Colonic mucosa (tissue), 4 donors: ENCODE measurements around the gene KYAT1. TPM values are rescaled to one million over a fixed set of nuclear protein-coding genes. Genes with fewer than 3 reads are reported as not detected.

ENCODE experiments used
- DNase-seq: peaks from one replicate; pipeline ENCODE4 v3.0.0-alpha.2; 2020
- H3K27ac ChIP-seq: fragments of 200-600 bp; one replicate; pipeline ENCODE4 v1.8.0; 2021
- H3K27me3 ChIP-seq: fragments of 200-600 bp; one replicate; pipeline ENCODE4 v1.8.0; 2021
- H3K36me3 ChIP-seq: fragments of 200-600 bp; one replicate; pipeline ENCODE4 v1.8.0; 2021
- H3K4me1 ChIP-seq: fragments of 200-600 bp; one replicate; pipeline ENCODE4 v1.8.0; 2021; ENCODE audit warnings: mild to moderate bottlenecking
- H3K4me3 ChIP-seq: fragments of 200-600 bp; one replicate; pipeline ENCODE4 v1.8.0; 2021
- H3K9ac ChIP-seq, 2 donors: one replicate each; pipeline ENCODE4 v1.7.0; 2013; ENCODE audit warnings: control low read depth in 2 of 2, low read depth in 2 of 2, low read length in 2 of 2
- H3K9me3 ChIP-seq: fragments of 200-600 bp; one replicate; pipeline ENCODE4 v1.8.0; 2021
- CTCF ChIP-seq: fragments of 200-600 bp; IDR thresholded peaks from one replicate; pipeline ENCODE4 v1.8.0; 2022; ENCODE audit warnings: antibody characterized with exemption, mild to moderate bottlenecking
- intact Hi-C: fragments of 100-400 bp; cut with DNase I; formaldehyde crosslinking; loops from one replicate; pipeline ENCODE4 v1.14.1; 2022
- total RNA-seq, 2 donors: library from RNA; stranded (reverse); fragmentation: NEBNext Ultra II Directional in 1 of 2; extraction: Animal tissue kit (Norgen Biotek cat#: 25700) in 1 of 2; gene quantifications; one replicate each; pipeline ENCODE4 v1.2.1, GENCODE V29; 2021
- donor health status: healthy.
- donor health status: DM: no; HTN: no; CAD: no.
- donor health status: DM: no; HTN: no; CAD: no.

The KYAT1 gene
- total RNA-seq, 2 donors from 2014 or later: 2.0 to 5.1 TPM

DNA sequence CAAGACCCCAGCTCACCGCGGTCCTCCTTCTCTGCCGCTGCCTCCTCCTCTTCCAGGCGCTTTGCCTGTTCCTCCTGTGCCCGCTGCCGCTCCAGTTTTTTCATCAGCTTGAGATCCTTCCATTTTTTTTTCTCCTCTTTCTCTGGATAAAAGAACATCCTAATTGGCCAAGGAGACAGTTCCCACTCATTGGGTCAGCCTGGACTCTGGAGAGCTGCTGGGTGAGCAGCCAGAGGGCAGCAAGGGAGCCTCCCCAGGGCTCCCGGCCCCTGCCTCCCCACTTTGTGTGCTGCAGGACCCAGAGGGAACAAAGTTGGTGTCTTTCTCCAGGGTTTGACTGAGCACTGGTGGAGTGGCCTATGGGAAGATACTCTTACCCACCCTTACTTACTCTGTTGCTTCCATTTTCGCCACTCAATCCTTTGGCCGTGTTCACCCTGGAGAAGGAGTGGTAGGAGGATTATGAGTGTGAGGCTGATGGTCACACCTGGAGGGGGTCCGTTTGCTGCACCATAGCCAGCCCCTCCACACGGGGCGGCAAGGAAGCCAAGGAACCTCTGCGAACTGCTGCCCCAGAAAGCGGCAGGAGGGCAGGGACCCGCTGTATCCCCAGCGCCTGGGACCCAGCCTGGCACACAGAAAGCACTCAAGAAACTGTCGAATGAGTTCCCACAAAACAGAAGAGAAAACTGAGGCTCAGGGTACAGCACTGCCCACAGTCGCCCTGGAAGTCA is 52.9 kb downstream of the KYAT1 start:
- intact Hi-C loops: no loop called here
- Histone ChIP-seq H3K4me1 (peaks cover 6% of the 10 kb centered on the region), H3K9ac (peak overlapping the region; percentile 79 to 86), H3K27ac (peak overlapping the region; percentile 50), H3K27me3 (no peaks in the 10 kb centered on the region), H3K9me3 (no peaks in the 10 kb centered on the region), H3K4me3 (peak overlapping the region; percentile 100), H3K36me3 (peaks cover 4% of the 10 kb centered on the region)
- no peak for DNase-seq
- TF ChIP-seq CTCF: no peak

- Histone ChIP-seq H3K9me3 (no peaks in the 10 kb centered on the region), H3K27me3 (no peaks in the 10 kb centered on the region), H3K36me3 (peaks cover 4% of the 10 kb centered on the region), H3K27ac (no peak overlapping the region), H3K4me3 (no peak overlapping the region), H3K4me1 (peaks cover 6% of the 10 kb centered on the region), H3K9ac (peak overlapping the region in 1 of 2 donors; percentile 86)
- intact Hi-C loops: no loop called here
- DNase-seq: no peak
- TF ChIP-seq CTCF: no peak
Measured at GRCh38 chr9:128828267-128828666, 53.5 kb downstream of the KYAT1 start.

DNA sequence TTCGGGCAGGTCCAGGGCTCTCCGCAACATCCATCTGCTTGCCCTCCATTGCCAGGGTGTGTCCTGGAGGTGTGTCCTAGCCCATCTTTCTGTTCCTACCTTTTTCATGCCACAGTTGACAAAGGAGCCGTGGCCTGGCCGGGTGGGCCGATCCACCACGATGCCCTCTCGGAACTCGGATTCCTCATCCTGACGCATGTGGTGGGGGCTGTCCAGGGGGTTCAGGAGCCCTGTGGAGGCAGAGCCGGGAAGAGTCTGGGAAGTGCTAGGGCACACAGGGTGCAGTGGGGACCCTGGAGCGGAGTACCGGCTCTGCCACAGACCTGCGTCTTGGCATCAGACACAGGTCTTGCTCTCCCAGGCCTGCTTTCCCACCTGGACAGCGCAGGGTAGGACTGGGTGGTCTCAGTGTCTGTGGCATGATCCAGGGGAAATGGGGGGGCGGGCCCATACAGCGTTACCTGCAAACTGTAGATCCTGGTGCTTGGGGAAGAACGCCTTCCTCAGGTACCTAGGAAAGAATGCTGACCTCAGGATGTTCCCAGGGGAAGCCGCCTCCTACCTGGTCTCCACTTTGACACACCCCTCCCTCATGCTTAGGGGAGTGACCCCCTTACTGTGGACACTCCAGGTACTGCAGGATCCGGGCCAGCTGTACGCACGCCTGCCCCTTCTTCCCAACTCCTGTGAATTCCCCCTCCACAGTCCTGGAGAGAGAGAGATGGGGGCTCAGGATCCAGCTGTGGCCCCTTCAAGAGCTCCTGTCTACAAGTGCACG is 55.6 kb downstream of the KYAT1 start:
- DNase-seq: no peak
- no peak for TF ChIP-seq CTCF

DNA sequence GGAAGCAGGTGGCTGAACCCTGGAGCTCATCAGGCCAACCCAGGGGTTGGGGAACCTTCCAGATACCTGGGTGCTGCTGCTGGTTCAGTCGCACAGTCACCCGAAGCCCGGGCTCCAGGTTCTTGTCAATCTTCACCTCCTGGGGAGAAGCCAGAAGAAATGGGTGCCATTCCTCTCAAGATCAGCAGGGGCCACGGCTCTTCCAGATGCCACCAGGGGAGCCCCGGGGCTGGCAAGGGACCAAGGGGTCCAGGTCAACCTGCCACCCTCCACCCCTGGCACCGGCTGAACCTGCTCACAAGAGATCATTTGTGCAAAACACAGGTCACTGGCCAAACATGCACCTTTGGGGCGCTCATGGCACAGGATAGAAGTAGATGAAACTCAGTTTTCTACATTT is 56.8 kb downstream of the KYAT1 start:
- Histone ChIP-seq H3K9ac (no peak overlapping the region), H3K36me3 (peaks cover 4% of the 10 kb centered on the region), H3K4me1 (peaks cover 6% of the 10 kb centered on the region), H3K9me3 (no peaks in the 10 kb centered on the region), H3K4me3 (no peak overlapping the region), H3K27ac (no peak overlapping the region), H3K27me3 (no peaks in the 10 kb centered on the region)
- no peak for TF ChIP-seq CTCF
- intact Hi-C loops: no loop called here
- DNase-seq: no peak

More for the DNA sequence above, 55.6 kb downstream of the KYAT1 start:
- Histone ChIP-seq H3K27ac (no peak overlapping the region), H3K9ac (no peak overlapping the region), H3K9me3 (no peaks in the 10 kb centered on the region), H3K36me3 (peaks cover 4% of the 10 kb centered on the region), H3K4me3 (no peak overlapping the region), H3K4me1 (peaks cover 6% of the 10 kb centered on the region), H3K27me3 (no peaks in the 10 kb centered on the region)
- intact Hi-C loops: no loop called here

- no peak overlapping the region for H3K27ac ChIP-seq
- H3K9ac ChIP-seq: no peak overlapping the region
- DNase-seq: no peak
- TF ChIP-seq CTCF: no peak
- peaks cover 5% of the 10 kb centered on the region for H3K4me1 ChIP-seq
- no peaks in the 10 kb centered on the region for H3K9me3 ChIP-seq
- H3K27me3 ChIP-seq: no peaks in the 10 kb centered on the region
- peaks cover 4% of the 10 kb centered on the region for H3K36me3 ChIP-seq
- intact Hi-C loops: no loop called here
- H3K4me3 ChIP-seq: no peak overlapping the region
Measured at GRCh38 chr9:128823903-128824406, 57.8 kb downstream of the KYAT1 start.
